K562 (cell line): ENCODE data around the gene USP12. TPM values are rescaled to one million over a fixed set of nuclear protein-coding genes. Genes with fewer than 3 reads are reported as not detected.

ENCODE experiments used
- CREM ChIP-seq: IDR thresholded peaks from 2 replicates; pipeline ENCODE4 v1.6.1; 2014; ENCODE audit warnings: antibody characterized with exemption, low read depth
- HDAC1 ChIP-seq, 2 experiments: fragments of 450-650 bp; IDR thresholded peaks; 2 replicates each; pipeline ENCODE4 v1.6.1; 2016 to 2017; ENCODE audit warnings: inconsistent platforms in 1 of 2, mild to moderate bottlenecking in 1 of 2, moderate library complexity in 1 of 2
- HNRNPLL ChIP-seq: fragments of 200-400 bp; formaldehyde crosslinking; IDR thresholded peaks from 2 replicates; pipeline ENCODE4 v1.6.1; 2017; ENCODE audit warnings: low read length, low read depth, mild to moderate bottlenecking; ENCODE audit not compliant: poor library complexity, severe bottlenecking
- HOXB6 ChIP-seq: fragments of 250-450 bp; sonication (Bioruptor Pico); IDR thresholded peaks from 2 replicates; pipeline ENCODE4 v1.5.1; 2022; ENCODE audit warnings: mild to moderate bottlenecking, borderline replicate concordance
- MCM3 ChIP-seq: fragments of 450-650 bp; IDR thresholded peaks from 2 replicates; pipeline ENCODE4 v1.6.1; 2016
- MECOM ChIP-seq: fragments of 250-450 bp; sonication (Bioruptor Pico); IDR thresholded peaks from 2 replicates; pipeline ENCODE4 v1.8.0; 2022; ENCODE audit warnings: inconsistent platforms
- NBN ChIP-seq: fragments of 450-650 bp; IDR thresholded peaks from 2 replicates; pipeline ENCODE4 v1.6.1; 2016; ENCODE audit warnings: low read depth, mild to moderate bottlenecking
- TCF7 ChIP-seq: sonication (generic); IDR thresholded peaks from 2 replicates; pipeline ENCODE4 v1.6.1; 2016; ENCODE audit warnings: antibody characterized with exemption, borderline replicate concordance
- XRCC4 ChIP-seq: IDR thresholded peaks from one replicate; pipeline ENCODE4 v1.6.1; 2011; ENCODE audit not compliant: insufficient read depth, insufficient read length; ENCODE audit errors: extremely low read depth
- ZFPM2 ChIP-seq: fragments of 250-450 bp; sonication (Bioruptor Pico); IDR thresholded peaks from 2 replicates; pipeline ENCODE4 v1.5.1; 2022; ENCODE audit warnings: mild to moderate bottlenecking
- ZNF830 ChIP-seq: fragments of 250-450 bp; sonication (Bioruptor Pico); IDR thresholded peaks from 2 replicates; pipeline ENCODE4 v1.5.0; 2021; ENCODE audit warnings: mild to moderate bottlenecking
- polyA plus RNA-seq, 8 experiments: library from polyadenylated mRNA; depleted of rRNA in 4 of 8; stranded (reverse) in 5 of 8; unstranded in 3 of 8; fragments of >200 nt; fragmentation: Nextera tagmentation in 2 of 8; fragmentation: Illumina TruSeq in 1 of 8; extraction: Ambion mirVana in 2 of 8; extraction: Trizol in 1 of 8; gene quantifications; 2 replicates each; pipeline versions ENCODE4 v1.2.1 to v1.2.3, GENCODE V29; 2011 to 2014; ENCODE audit warnings: inconsistent platforms in 1 of 8, missing spikeins in 1 of 8
- total RNA-seq, 7 experiments: library from RNA; depleted of rRNA in 6 of 7; stranded (reverse); fragments of >200 nt in 6 of 7; fragmentation: Illumina TruSeq in 2 of 7; extraction: Trizol in 2 of 7; gene quantifications; 2 replicates each; pipeline versions ENCODE4 v1.2.1 to v1.2.3, GENCODE V29; 2011 to 2021; ENCODE audit warnings: low replicate concordance in 1 of 7
- TF ChIP-seq, protein P1 (sequence below): fragments of 200-800 bp; sonication (Bioruptor generic); IDR thresholded peaks from 2 replicates; pipeline ENCODE4 v1.6.1; 2016; ENCODE audit warnings: missing genetic modification characterization, missing compliant biosample characterization
- TF ChIP-seq, protein P2 (sequence below), 2 experiments: fragments of 450-650 bp; conservative IDR thresholded peaks; 2 replicates each; pipeline ENCODE4 v1.6.1; 2017; ENCODE audit warnings: mild to moderate bottlenecking in 2 of 2, moderate library complexity in 2 of 2
- TF ChIP-seq, protein P3 (sequence below): fragments of 250-450 bp; sonication (Bioruptor Pico); IDR thresholded peaks from 2 replicates; pipeline ENCODE4 v1.5.0; 2020; ENCODE audit warnings: mild to moderate bottlenecking
- TF ChIP-seq, protein P4 (sequence below): fragments of 250-450 bp; sonication (Bioruptor Pico); IDR thresholded peaks from 2 replicates; pipeline ENCODE4 v1.5.0; 2021
- TF ChIP-seq, protein P5 (sequence below): fragments of 450-650 bp; formaldehyde crosslinking; IDR thresholded peaks from 2 replicates; pipeline ENCODE4 v1.4.0; 2022; ENCODE audit warnings: missing genetic modification characterization
- TF ChIP-seq, protein P6 (sequence below), 2 experiments: fragments of 450-650 bp in 1 of 2; sonication (generic) in 1 of 2; formaldehyde crosslinking; conservative IDR thresholded peaks; 2 replicates each; pipeline versions ENCODE4 v1.4.0 to v1.8.1; 2020 to 2022; ENCODE audit warnings: mild to moderate bottlenecking in 1 of 2, missing genetic modification reagents in 1 of 2

Gene USP12
- total and polyA plus RNA-seq, 9 of the 15 experiments (the other 6 are each of a cell fraction or from before 2014, with no cell fraction given), result 1.8 to 20.5 (median 13.3) TPM

DNA sequence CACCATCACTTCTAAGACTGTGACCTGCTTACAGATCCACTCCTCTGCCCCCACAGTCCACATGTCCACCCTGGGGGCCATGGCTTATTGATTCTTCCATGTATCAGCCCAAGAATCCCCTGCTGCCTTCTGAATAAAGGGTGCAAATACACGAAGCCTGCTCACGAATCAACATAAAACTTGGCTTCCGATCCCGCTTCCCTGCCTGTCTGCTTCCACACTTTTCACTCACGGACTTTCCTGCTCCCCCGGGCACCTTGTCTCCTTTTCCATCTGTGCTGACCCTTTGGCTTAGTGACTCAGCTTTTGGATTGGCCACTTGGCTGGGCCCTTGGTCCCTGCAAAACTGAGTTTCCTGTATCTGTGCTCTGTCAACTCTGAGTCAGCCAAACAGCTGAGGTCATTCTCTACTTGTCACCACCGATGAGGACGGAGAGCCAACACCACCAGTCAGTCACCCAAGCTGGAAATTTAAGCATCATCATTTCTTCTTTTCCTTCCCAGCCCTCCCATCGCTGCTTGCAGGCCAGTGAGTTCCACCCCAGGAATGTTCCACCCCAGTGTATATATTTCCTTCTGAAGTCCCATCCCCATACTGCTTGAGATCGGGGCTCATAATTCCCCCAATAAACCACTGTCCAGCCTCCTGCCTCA, 11.4 kb upstream of the USP12 start (continued):
- TF ChIP-seq, protein P1, sequence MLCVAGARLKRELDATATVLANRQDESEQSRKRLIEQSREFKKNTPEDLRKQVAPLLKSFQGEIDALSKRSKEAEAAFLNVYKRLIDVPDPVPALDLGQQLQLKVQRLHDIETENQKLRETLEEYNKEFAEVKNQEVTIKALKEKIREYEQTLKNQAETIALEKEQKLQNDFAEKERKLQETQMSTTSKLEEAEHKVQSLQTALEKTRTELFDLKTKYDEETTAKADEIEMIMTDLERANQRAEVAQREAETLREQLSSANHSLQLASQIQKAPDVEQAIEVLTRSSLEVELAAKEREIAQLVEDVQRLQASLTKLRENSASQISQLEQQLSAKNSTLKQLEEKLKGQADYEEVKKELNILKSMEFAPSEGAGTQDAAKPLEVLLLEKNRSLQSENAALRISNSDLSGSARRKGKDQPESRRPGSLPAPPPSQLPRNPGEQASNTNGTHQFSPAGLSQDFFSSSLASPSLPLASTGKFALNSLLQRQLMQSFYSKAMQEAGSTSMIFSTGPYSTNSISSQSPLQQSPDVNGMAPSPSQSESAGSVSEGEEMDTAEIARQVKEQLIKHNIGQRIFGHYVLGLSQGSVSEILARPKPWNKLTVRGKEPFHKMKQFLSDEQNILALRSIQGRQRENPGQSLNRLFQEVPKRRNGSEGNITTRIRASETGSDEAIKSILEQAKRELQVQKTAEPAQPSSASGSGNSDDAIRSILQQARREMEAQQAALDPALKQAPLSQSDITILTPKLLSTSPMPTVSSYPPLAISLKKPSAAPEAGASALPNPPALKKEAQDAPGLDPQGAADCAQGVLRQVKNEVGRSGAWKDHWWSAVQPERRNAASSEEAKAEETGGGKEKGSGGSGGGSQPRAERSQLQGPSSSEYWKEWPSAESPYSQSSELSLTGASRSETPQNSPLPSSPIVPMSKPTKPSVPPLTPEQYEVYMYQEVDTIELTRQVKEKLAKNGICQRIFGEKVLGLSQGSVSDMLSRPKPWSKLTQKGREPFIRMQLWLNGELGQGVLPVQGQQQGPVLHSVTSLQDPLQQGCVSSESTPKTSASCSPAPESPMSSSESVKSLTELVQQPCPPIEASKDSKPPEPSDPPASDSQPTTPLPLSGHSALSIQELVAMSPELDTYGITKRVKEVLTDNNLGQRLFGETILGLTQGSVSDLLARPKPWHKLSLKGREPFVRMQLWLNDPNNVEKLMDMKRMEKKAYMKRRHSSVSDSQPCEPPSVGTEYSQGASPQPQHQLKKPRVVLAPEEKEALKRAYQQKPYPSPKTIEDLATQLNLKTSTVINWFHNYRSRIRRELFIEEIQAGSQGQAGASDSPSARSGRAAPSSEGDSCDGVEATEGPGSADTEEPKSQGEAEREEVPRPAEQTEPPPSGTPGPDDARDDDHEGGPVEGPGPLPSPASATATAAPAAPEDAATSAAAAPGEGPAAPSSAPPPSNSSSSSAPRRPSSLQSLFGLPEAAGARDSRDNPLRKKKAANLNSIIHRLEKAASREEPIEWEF (CRISPR knock-in tag), result no peak
- TF ChIP-seq HNRNPLL, result no peak
- no peak for TF ChIP-seq ZFPM2
- TF ChIP-seq XRCC4, result no peak
- TF ChIP-seq TCF7, result no peak
- TF ChIP-seq, protein P2, sequence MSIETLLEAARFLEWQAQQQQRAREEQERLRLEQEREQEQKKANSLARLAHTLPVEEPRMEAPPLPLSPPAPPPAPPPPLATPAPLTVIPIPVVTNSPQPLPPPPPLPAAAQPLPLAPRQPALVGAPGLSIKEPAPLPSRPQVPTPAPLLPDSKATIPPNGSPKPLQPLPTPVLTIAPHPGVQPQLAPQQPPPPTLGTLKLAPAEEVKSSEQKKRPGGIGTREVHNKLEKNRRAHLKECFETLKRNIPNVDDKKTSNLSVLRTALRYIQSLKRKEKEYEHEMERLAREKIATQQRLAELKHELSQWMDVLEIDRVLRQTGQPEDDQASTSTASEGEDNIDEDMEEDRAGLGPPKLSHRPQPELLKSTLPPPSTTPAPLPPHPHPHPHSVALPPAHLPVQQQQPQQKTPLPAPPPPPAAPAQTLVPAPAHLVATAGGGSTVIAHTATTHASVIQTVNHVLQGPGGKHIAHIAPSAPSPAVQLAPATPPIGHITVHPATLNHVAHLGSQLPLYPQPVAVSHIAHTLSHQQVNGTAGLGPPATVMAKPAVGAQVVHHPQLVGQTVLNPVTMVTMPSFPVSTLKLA (conservative IDR thresholded peaks at IDR 0.05), result peak in 1 of 2 experiments; percentile 19; a peak in 1 of 4 replicates
- TF ChIP-seq NBN, result no peak
- no peak for TF ChIP-seq ZNF830
- TF ChIP-seq, protein P3, sequence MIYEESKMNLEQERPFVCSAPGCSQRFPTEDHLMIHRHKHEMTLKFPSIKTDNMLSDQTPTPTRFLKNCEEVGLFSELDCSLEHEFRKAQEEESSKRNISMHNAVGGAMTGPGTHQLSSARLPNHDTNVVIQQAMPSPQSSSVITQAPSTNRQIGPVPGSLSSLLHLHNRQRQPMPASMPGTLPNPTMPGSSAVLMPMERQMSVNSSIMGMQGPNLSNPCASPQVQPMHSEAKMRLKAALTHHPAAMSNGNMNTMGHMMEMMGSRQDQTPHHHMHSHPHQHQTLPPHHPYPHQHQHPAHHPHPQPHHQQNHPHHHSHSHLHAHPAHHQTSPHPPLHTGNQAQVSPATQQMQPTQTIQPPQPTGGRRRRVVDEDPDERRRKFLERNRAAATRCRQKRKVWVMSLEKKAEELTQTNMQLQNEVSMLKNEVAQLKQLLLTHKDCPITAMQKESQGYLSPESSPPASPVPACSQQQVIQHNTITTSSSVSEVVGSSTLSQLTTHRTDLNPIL (CRISPR knock-in tag), result no peak
- TF ChIP-seq, protein P4, sequence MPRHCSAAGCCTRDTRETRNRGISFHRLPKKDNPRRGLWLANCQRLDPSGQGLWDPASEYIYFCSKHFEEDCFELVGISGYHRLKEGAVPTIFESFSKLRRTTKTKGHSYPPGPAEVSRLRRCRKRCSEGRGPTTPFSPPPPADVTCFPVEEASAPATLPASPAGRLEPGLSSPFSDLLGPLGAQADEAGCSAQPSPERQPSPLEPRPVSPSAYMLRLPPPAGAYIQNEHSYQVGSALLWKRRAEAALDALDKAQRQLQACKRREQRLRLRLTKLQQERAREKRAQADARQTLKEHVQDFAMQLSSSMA (CRISPR knock-in tag), result no peak
- peak; percentile 57 for TF ChIP-seq CREM
- no peak for TF ChIP-seq MCM3
- TF ChIP-seq, protein P5, sequence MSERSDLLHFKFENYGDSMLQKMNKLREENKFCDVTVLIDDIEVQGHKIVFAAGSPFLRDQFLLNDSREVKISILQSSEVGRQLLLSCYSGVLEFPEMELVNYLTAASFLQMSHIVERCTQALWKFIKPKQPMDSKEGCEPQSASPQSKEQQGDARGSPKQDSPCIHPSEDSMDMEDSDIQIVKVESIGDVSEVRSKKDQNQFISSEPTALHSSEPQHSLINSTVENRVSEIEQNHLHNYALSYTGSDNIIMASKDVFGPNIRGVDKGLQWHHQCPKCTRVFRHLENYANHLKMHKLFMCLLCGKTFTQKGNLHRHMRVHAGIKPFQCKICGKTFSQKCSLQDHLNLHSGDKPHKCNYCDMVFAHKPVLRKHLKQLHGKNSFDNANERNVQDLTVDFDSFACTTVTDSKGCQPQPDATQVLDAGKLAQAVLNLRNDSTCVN, result no peak
- TF ChIP-seq HOXB6 (CRISPR knock-in tag), result no peak
- TF ChIP-seq, protein P6, sequence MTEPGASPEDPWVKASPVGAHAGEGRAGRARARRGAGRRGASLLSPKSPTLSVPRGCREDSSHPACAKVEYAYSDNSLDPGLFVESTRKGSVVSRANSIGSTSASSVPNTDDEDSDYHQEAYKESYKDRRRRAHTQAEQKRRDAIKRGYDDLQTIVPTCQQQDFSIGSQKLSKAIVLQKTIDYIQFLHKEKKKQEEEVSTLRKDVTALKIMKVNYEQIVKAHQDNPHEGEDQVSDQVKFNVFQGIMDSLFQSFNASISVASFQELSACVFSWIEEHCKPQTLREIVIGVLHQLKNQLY (CRISPR knock-in tag; conservative IDR thresholded peaks at IDR 0.05), result no peak
- TF ChIP-seq HDAC1 (IDR thresholded peaks at IDR 0.05), result peak in 1 of 2 experiments; percentile 73; a peak in 1 of 4 replicates
- TF ChIP-seq MECOM (CRISPR knock-in tag), result no peak
